ENCODE measurements around the gene CPT2.

CPT2 gene

DNA sequence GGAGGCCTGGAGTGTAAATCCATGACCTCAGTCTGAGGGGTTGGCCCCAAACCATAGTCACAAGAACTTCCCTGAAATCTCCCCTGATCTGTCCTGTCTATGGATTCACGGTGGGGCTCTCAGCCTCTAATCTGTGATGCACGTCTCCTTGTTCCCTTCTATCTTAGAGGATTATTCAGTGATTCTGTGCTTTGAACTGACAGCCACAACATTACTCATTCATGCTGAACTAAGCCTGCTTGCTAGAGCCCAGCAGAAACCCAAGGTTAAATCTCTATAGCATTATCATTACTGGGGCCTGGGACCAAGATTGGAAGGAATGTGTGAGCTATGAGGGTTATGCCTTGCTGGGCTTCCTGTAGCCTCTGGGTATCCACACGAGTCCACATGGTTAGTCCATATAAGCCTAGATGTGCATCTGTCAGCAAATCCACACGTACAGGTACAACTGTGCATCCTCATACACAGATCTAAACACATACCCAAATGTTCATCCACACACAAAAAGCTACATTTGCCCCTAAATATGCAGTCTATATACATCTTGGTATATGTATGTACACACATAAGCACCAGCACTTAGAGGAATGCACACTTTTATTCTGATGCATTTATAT lies 64.1 kb downstream of the CPT2 start:
- no peak for FAIRE-seq

GRCh38 chr1:53262000-53262399 lies 65.4 kb downstream of the CPT2 start:
- FAIRE-seq (no peak), DNase-seq (ENCODE audit: low spot score) (no peak)

More for the DNA sequence above, 64.1 kb downstream of the CPT2 start:
- no peak for DNase-seq (ENCODE audit: low spot score)

All from RCC 7860 (cell line).